Left lung (tissue), 10 donors: ENCODE data around the gene DUSP15. TPM values are rescaled to one million over a fixed set of nuclear protein-coding genes. Genes with fewer than 3 reads are reported as not detected.

Experiments
- ATAC-seq: fragments of 200-7000 bp; cut with Tn5 transposase; one replicate; pipeline ENCODE4 v1.9.1; 2020; ENCODE audit warnings: moderate library complexity
- DNase-seq, 4 donors: peaks; one replicate each; pipeline ENCODE4 v3.0.0-alpha.2; 2013 to 2020
- H3K27ac ChIP-seq, 2 donors: fragments of 200-600 bp; sonication (generic) in 1 of 2; one replicate each; pipeline versions ENCODE4 v1.5.0 to v1.8.0; 2020 to 2021
- H3K27me3 ChIP-seq, 2 donors: fragments of 200-600 bp; sonication (generic) in 1 of 2; one replicate each; pipeline versions ENCODE4 v1.5.0 to v1.8.0; 2020 to 2021
- H3K36me3 ChIP-seq, 2 donors: fragments of 200-600 bp; sonication (generic) in 1 of 2; one replicate each; pipeline versions ENCODE4 v1.5.0 to v1.8.0; 2020 to 2021
- H3K4me1 ChIP-seq, 2 donors: fragments of 200-600 bp; one replicate each; pipeline ENCODE4 v1.8.0; 2021
- H3K4me3 ChIP-seq, 2 donors: fragments of 200-600 bp; sonication (generic) in 1 of 2; one replicate each; pipeline versions ENCODE4 v1.5.0 to v1.8.0; 2020 to 2021; ENCODE audit warnings: mild to moderate bottlenecking in 1 of 2
- H3K9me3 ChIP-seq, 2 donors: fragments of 200-600 bp; sonication (generic) in 1 of 2; one replicate each; pipeline versions ENCODE4 v1.5.0 to v1.8.0; 2020 to 2021
- CTCF ChIP-seq, 2 donors: fragments of 200-600 bp; sonication (generic) in 1 of 2; IDR thresholded peaks; one replicate each; pipeline versions ENCODE4 v1.5.0 to v1.8.0; 2021; ENCODE audit warnings: antibody characterized with exemption in 2 of 2
- intact Hi-C, 2 donors: fragments of 100-400 bp; cut with DNase I; formaldehyde crosslinking; loops; one replicate each; pipeline versions ENCODE4 v1.11.2 to v1.14.2; 2022
- polyA plus RNA-seq, 6 donors: library from polyadenylated mRNA; unstranded; fragments of 120-200 nt; gene quantifications; one replicate each; pipeline ENCODE4 v1.2.1, GENCODE V29; 2013; ENCODE audit not compliant: insufficient read length in 6 of 6
- total RNA-seq, 2 donors: library from RNA; stranded (reverse); fragmentation: NEBNext Ultra II Directional; extraction: Animal tissue kit (Norgen Biotek cat#: 25700); gene quantifications; one replicate each; pipeline ENCODE4 v1.2.1, GENCODE V29; 2021
- donor health status: DM: no; HTN: yes; CAD: no.
- donor health status: DM: no; HTN: no; CAD: no.

The DUSP15 gene
- total and polyA plus RNA-seq, 8 donors: 0.82 to 13.1 (median 9.7) TPM

- peaks cover 0 to 7% of the 10 kb centered on the region in 2 donors for H3K4me1 ChIP-seq
- intact Hi-C loops: loop anchor here in 1 of 2 donors (10.0 kb wide), 1 partner anchor 261 kb away; no protein-coding TSS in a partner anchor
- H3K4me3 ChIP-seq: no peak overlapping the region
- TF ChIP-seq CTCF (IDR thresholded peaks at IDR 0.05): no peak
- no peak overlapping the region for H3K27ac ChIP-seq
- ATAC-seq (no peak), DNase-seq (no peak)
- H3K9me3 ChIP-seq: no peaks in the 10 kb centered on the region
- H3K27me3 ChIP-seq: no peaks in the 10 kb centered on the region
- no peaks in the 10 kb centered on the region for H3K36me3 ChIP-seq
Measured at GRCh38 chr20:31824125-31824485, 46.2 kb downstream of the DUSP15 start.

- intact Hi-C loops: loop anchor here in 1 of 2 donors (10.0 kb wide), 1 partner anchor 261 kb away; no protein-coding TSS in a partner anchor
- DNase-seq: no peak
- H3K9me3 ChIP-seq: no peaks in the 10 kb centered on the region
- no peaks in the 10 kb centered on the region for H3K27me3 ChIP-seq
- H3K4me1 ChIP-seq: peaks cover 0 to 7% of the 10 kb centered on the region in 2 donors
- no peak overlapping the region for H3K4me3 ChIP-seq
- no peaks in the 10 kb centered on the region for H3K36me3 ChIP-seq
- no peak for ATAC-seq
- TF ChIP-seq CTCF (IDR thresholded peaks at IDR 0.05): no peak
- no peak overlapping the region for H3K27ac ChIP-seq
Measured at GRCh38 chr20:31823360-31824124, 46.8 kb downstream of the DUSP15 start.

GRCh38 chr20:31822421-31823330 lies 47.7 kb downstream of the DUSP15 start:
- H3K27me3 ChIP-seq: no peaks in the 10 kb centered on the region
- H3K9me3 ChIP-seq: no peaks in the 10 kb centered on the region
- DNase-seq (peak; percentile 72 to 95 (median 86)), ATAC-seq (peak; percentile 89)
- intact Hi-C loops: loop anchor here in 1 of 2 donors (10.0 kb wide), 1 partner anchor 262 kb away; no protein-coding TSS in a partner anchor
- peaks cover 0 to 7% of the 10 kb centered on the region in 2 donors for H3K4me1 ChIP-seq
- H3K27ac ChIP-seq: no peak overlapping the region
- peak; percentile 97 to 100 for TF ChIP-seq CTCF (IDR thresholded peaks at IDR 0.05)
- no peaks in the 10 kb centered on the region for H3K36me3 ChIP-seq
- no peak overlapping the region for H3K4me3 ChIP-seq

GRCh38 chr20:31821427-31821826 lies 48.9 kb downstream of the DUSP15 start:
- H3K36me3 ChIP-seq: no peaks in the 10 kb centered on the region
- H3K4me3 ChIP-seq: no peak overlapping the region
- DNase-seq (no peak), ATAC-seq (no peak)
- no peak for TF ChIP-seq CTCF (IDR thresholded peaks at IDR 0.05)
- H3K9me3 ChIP-seq: no peaks in the 10 kb centered on the region
- H3K4me1 ChIP-seq: peaks cover 0 to 7% of the 10 kb centered on the region in 2 donors
- H3K27me3 ChIP-seq: no peaks in the 10 kb centered on the region
- no peak overlapping the region for H3K27ac ChIP-seq
- intact Hi-C loops: loop anchor here in 1 of 2 donors (10.0 kb wide), 1 partner anchor 263 kb away; no protein-coding TSS in a partner anchor
